ENCODE results near the gene XPO4. TPM values are rescaled to one million over a fixed set of nuclear protein-coding genes. Genes with fewer than 3 reads are reported as not detected.

The XPO4 gene
- total RNA-seq, 1 donor from 2014 or later, result 32.0 TPM

DNA sequence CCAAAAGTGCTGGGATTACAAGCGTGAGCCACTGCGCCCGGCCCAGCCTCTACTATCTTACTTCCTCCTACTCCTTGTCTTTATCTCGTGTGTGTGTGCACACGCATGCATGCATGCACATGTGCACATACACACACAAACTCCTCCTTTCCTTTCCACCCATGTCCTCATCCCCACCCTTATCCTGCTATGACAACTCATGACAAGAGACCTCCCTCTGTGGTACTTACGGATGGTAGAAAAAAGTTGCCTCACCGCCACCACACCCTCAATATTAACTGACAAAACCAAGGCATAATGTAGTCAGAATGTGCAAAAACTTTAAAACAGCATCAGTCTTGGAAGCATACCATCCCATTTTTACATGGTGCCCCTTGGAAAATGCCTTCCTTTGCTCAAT is 112.9 kb downstream of the XPO4 start:
- Histone ChIP-seq H3K4me3 (no peak overlapping the region), H3K4me1 (peaks cover 7% of the 10 kb centered on the region), H3K9me3 (replicated peaks) (no peaks in the 10 kb centered on the region), H3K36me3 (peaks cover 67% of the 10 kb centered on the region), H3K27me3 (ENCODE audit: low read depth) (no peaks in the 10 kb centered on the region), H3K27ac (replicated peaks) (no peak overlapping the region)
- intact Hi-C loops (cut with micrococcal nuclease), result no loop called here
- no peak for DNase-seq
- TF ChIP-seq, protein P1, sequence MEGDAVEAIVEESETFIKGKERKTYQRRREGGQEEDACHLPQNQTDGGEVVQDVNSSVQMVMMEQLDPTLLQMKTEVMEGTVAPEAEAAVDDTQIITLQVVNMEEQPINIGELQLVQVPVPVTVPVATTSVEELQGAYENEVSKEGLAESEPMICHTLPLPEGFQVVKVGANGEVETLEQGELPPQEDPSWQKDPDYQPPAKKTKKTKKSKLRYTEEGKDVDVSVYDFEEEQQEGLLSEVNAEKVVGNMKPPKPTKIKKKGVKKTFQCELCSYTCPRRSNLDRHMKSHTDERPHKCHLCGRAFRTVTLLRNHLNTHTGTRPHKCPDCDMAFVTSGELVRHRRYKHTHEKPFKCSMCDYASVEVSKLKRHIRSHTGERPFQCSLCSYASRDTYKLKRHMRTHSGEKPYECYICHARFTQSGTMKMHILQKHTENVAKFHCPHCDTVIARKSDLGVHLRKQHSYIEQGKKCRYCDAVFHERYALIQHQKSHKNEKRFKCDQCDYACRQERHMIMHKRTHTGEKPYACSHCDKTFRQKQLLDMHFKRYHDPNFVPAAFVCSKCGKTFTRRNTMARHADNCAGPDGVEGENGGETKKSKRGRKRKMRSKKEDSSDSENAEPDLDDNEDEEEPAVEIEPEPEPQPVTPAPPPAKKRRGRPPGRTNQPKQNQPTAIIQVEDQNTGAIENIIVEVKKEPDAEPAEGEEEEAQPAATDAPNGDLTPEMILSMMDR (IDR thresholded peaks at IDR 0.05; ENCODE audit: borderline replicate concordance), result no peak

DNA sequence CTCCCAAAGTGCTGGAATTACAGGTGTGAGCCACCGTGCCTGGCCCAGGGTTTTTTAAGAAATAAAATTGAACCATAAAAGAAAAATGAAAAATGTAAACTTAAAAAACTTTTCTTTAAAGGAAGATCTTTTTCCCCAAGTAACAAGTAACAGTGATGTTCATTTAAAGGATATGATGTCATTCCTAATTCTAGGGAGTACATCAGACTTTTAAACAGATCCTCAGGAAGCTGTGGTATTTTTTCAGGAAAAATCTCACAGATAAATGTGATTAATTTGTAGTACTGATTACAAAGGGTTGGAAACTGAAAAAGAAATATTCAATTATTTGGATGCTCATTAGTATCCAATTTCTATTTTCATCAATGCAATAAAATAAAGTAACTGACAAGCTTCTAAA is 114.2 kb downstream of the XPO4 start:
- H3K27me3 ChIP-seq (ENCODE audit: low read depth), result no peaks in the 10 kb centered on the region
- peaks cover 7% of the 10 kb centered on the region for H3K4me1 ChIP-seq
- no peaks in the 10 kb centered on the region for H3K9me3 ChIP-seq (replicated peaks)
- TF ChIP-seq, protein P1 (IDR thresholded peaks at IDR 0.05; ENCODE audit: borderline replicate concordance), result no peak
- H3K36me3 ChIP-seq, result peaks cover 65% of the 10 kb centered on the region
- intact Hi-C loops (cut with micrococcal nuclease), result no loop called here
- H3K27ac ChIP-seq (replicated peaks), result no peak overlapping the region
- no peak overlapping the region for H3K4me3 ChIP-seq
- no peak for DNase-seq

DNA sequence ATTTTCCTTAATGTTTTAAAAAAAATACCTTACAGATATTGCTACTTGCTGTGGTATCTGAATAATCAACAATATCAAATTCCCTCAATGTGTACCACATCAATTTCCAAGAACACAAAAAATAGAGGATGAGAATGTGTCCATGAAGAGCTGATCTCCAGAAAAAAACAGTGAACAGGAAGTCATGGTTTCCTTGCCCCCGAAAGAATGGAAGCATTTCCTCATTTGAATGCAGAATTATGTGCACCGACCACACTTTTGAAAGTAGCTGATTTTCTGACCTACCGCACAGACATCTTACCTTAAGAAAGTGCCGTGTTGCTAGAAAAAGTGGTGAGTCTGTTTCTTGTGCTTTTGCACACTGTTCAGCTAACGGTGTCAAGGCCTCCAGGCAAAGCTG is 115.4 kb downstream of the XPO4 start:
- H3K4me3 ChIP-seq, result no peak overlapping the region
- H3K36me3 ChIP-seq, result peaks cover 66% of the 10 kb centered on the region
- no peaks in the 10 kb centered on the region for H3K27me3 ChIP-seq (ENCODE audit: low read depth)
- DNase-seq, result no peak
- TF ChIP-seq, protein P1 (IDR thresholded peaks at IDR 0.05; ENCODE audit: borderline replicate concordance), result no peak
- H3K4me1 ChIP-seq, result peaks cover 7% of the 10 kb centered on the region
- H3K27ac ChIP-seq (replicated peaks), result no peak overlapping the region
- H3K9me3 ChIP-seq (replicated peaks), result no peaks in the 10 kb centered on the region
- intact Hi-C loops (cut with micrococcal nuclease), result no loop called here

DNA sequence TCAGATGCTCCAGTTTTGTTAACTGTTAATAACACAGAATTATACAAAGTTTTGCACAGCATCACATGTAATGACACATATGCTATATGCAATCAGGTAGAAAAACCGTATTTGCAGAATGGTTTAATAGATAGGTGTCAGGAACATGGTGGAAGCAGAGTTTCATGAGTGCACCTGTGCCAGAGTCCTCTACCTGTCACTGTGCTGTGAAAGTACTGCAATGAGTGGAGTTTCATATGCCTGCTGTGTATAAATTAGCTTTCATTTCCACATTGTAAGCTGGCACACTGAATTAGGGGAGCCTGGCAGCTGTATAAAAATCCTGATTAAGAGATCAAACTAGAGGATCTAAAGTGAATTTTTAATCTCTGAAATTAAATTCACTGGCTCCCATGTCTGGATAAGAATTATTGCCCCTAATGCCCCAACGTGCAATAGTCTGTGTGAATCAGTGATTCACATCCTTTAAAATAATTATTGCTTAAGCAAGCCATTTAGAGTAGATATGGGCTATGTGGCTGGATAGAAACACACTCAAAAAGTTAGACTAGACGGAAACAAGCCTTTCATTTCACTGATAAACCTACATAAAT is 120.3 kb downstream of the XPO4 start:
- Histone ChIP-seq H3K36me3 (peaks cover 52% of the 10 kb centered on the region), H3K9me3 (replicated peaks) (no peaks in the 10 kb centered on the region), H3K4me3 (no peak overlapping the region), H3K27ac (replicated peaks) (no peak overlapping the region), H3K4me1 (no peaks in the 10 kb centered on the region), H3K27me3 (ENCODE audit: low read depth) (no peaks in the 10 kb centered on the region)
- intact Hi-C loops (cut with micrococcal nuclease), result no loop called here
- TF ChIP-seq, protein P1 (IDR thresholded peaks at IDR 0.05; ENCODE audit: borderline replicate concordance), result no peak
- DNase-seq, result no peak

DNA sequence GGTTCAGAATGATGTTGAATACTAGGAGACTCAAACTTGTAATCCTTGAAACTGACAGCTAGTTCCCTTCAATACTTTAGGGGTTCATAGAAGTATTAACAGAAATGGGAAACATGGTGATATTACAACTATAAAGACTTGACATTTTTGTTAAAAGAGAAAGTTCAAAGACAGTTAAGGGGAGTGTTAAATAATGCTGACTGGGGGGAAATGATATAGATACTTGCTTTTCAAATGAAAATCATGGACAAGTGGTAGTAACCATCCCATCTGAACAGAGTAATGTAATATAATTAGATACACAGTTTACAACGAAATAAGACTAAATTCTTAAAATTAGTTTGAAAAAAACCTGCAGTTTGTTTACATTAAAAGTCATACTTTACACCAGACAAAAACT is 122.2 kb downstream of the XPO4 start:
- H3K4me1 ChIP-seq, result no peaks in the 10 kb centered on the region
- no peaks in the 10 kb centered on the region for H3K9me3 ChIP-seq (replicated peaks)
- DNase-seq, result no peak
- no peaks in the 10 kb centered on the region for H3K27me3 ChIP-seq (ENCODE audit: low read depth)
- H3K27ac ChIP-seq (replicated peaks), result no peak overlapping the region
- H3K36me3 ChIP-seq, result peaks cover 36% of the 10 kb centered on the region
- intact Hi-C loops (cut with micrococcal nuclease), result no loop called here
- H3K4me3 ChIP-seq, result no peak overlapping the region
- TF ChIP-seq, protein P1 (IDR thresholded peaks at IDR 0.05; ENCODE audit: borderline replicate concordance), result no peak

Data from left ventricle myocardium inferior (tissue), 1 donor.